Choroid plexus epithelial cell (primary cell): ENCODE results near the gene CLDN12.
"Not testable (repeated sequence)": the region's sequence is repeated elsewhere in the genome, so short reads cannot be mapped to it uniquely, and the experiment has no call there.

Source experiments
- DNase-seq: peaks from one replicate; pipeline ENCODE4 v3.0.0-alpha.2; 2010; ENCODE audit warnings: low read depth
- H3K4me3 ChIP-seq: 2 replicates; pipeline ENCODE4 v1.5.1; 2011; ENCODE audit warnings: low read depth, mild to moderate bottlenecking, control low read depth, low read length, moderate library complexity
- CTCF ChIP-seq: conservative IDR thresholded peaks from 2 replicates; pipeline ENCODE4 v1.5.1; 2011; ENCODE audit warnings: low read depth, mild to moderate bottlenecking, control low read depth, inconsistent platforms, low read length, moderate library complexity

Gene CLDN12

DNA sequence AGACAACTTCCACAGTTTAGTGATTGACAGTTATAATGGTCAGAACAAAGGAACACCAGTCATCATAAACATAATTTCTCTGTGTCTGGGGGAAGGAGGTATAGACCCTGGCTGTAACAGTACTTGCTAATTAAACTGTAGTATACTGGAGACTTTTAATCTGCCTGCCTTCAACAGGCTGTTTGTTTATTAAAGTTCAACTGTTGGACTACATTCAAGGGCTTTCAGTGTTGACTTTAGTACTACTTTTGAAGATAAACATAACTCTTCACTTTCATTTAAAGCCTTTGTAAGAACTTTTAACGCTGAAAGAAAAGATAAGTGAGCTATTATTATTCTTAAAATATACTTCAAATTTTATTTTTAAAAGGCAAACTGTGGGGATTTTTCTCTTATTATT is 50.7 kb downstream of the CLDN12 start:
- no peak overlapping the region for H3K4me3 ChIP-seq
- no peak for DNase-seq
- TF ChIP-seq CTCF: no peak

- TF ChIP-seq CTCF: peak; percentile 66
- H3K4me3 ChIP-seq: peak overlapping the region; percentile 34
- peak; percentile 73 for DNase-seq
Observed at GRCh38 chr7:90455163-90456030, 52.1 kb downstream of the CLDN12 start.

DNA sequence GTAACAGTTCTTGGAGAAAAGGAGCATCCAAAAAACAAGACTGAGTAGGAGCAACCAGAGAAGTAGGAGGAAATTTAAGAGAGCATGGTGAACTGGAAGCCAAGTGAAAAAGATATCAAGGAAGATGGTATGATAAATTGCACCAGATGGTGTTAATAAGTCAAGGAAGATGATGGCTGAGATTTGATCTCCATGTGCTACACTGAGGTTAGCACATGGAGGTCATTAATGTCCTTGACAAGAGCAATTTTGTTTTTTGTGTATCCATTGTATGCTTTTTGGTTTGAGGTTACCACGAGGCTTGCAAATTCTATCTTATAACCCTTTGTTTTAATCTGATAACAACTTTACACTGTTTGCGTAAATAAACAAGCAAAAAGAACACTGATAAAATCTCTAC is 54.8 kb downstream of the CLDN12 start:
- H3K4me3 ChIP-seq: no peak overlapping the region
- no peak for DNase-seq
- no peak for TF ChIP-seq CTCF

DNA sequence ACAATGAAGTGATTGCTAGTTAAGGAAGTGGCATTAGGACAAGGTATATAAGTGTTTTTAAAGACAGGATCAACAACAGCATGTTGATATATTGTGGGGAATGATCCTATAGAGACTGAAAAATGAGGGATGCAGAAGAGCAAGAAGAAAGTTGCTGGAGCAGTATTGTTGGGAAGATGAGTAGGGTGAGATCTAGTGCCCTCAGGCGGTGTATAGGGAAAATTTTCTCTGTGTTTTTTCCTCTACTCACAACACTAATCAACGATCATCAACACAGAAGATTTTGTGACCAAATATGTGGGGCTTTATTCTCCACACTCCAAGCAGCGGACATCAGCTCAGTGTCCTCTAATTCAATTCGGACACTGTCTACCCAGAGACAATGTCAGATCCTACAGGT is 56.6 kb downstream of the CLDN12 start:
- TF ChIP-seq CTCF: peak; percentile 44
- no peak for DNase-seq

DNA sequence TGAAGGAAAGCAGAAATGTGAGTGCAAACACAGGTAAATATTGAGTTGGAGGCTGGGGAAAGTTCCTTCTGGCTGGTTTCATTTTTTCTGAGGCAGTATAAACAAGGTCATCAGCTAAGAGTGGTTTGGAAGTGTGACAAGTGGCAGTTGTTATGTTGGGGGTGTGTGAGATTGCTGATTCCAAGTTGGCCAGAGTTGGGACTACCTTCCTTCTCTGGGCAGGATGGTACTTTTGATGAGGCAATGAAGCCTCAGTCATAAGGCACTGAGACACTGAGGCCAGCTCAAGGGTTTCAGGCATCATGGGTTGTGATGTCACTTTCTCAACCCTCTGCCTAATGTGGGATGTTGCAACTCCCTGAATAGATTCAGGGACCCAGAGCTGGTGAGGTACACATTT is 58.0 kb downstream of the CLDN12 start:
- no peak for TF ChIP-seq CTCF
- H3K4me3 ChIP-seq: no peak overlapping the region
- no peak for DNase-seq

More for the DNA sequence above, 56.6 kb downstream of the CLDN12 start:
- no peak overlapping the region for H3K4me3 ChIP-seq

DNA sequence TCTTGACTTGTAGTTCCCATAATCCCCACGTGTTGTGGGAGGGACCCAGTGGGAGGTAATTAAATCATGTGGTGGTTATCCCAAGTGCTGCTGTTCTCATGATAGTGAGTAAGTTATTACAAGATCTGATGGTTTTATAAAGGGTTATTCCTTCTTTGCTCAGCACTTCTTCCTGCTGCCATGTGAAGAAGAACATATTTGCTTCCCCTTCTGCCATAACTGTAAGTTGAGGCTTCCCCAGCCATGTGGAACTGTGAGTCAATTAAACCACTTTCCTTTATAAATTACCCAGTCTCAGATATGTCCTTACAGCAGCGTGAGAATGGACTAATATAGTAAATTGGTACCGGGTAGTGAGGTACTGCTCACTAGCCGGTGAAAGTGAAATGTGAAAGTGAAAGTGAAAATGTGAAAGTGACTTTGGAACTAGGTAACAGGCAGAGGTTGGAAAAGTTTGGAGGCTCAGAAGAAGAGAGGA is 59.9 kb downstream of the CLDN12 start:
- not testable (repeated sequence) for H3K4me3 ChIP-seq
- peak; percentile 33 for DNase-seq
